ENCODE measurements around the gene AACS. TPM values are rescaled to one million over a fixed set of nuclear protein-coding genes. Genes with fewer than 3 reads are reported as not detected.

The AACS gene
- total and polyA plus RNA-seq, 2 of the 13 experiments (the other 11 are each of a cell fraction or from before 2014, with no cell fraction given) = 23.3 to 28.8 TPM

- no peak overlapping the region for H2AFZ ChIP-seq (ENCODE audit: low read length)
- POLR2A ChIA-PET = interaction anchor here (1.4 kb wide), 1 partner anchor 13 kb away, joined by 5 read pairs; no protein-coding TSS in a partner anchor
- no peaks in the 10 kb centered on the region for H3K79me2 ChIP-seq (ENCODE audit: insufficient read depth, low read length)
- no peak overlapping the region for H3K4me3 ChIP-seq (replicated peaks in 1 of 3; ENCODE audit: insufficient read depth in 1 of 3, low read depth in 2 of 3, low read length in 3 of 3)
- H4K20me1 ChIP-seq (ENCODE audit: insufficient read depth, low read length) = no peaks in the 10 kb centered on the region
- no peak overlapping the region for H3K4me2 ChIP-seq (ENCODE audit: low read depth, low read length)
- no peak for TF ChIP-seq PRMT3 (CRISPR knock-in tag; IDR thresholded peaks at IDR 0.05; ENCODE audit: borderline replicate concordance, low read depth)
- TF ChIP-seq UBTF (CRISPR knock-in tag; IDR thresholded peaks at IDR 0.05) = no peak
- no peak for TF ChIP-seq ZNF432 (CRISPR knock-in tag; IDR thresholded peaks at IDR 0.05; ENCODE audit: borderline replicate concordance)
- TF ChIP-seq MNT (IDR thresholded peaks at IDR 0.05) = no peak
- TF ChIP-seq ATF6 (CRISPR knock-in tag; conservative IDR thresholded peaks at IDR 0.05) = no peak
- TF ChIP-seq EP300 (IDR thresholded peaks at IDR 0.05; ENCODE audit: low read depth in 2 of 2, low read length in 2 of 2) = no peak
- no peak for TF ChIP-seq EP300 (CRISPR knock-in tag; IDR thresholded peaks at IDR 0.05; ENCODE audit: borderline replicate concordance)
- no peak for TF ChIP-seq TOE1 (CRISPR knock-in tag; IDR thresholded peaks at IDR 0.05)
- no peak for TF ChIP-seq PITX1 (CRISPR knock-in tag; IDR thresholded peaks at IDR 0.05)
- TF ChIP-seq TFE3 (CRISPR knock-in tag; IDR thresholded peaks at IDR 0.05) = no peak
- TF ChIP-seq MED8 (CRISPR knock-in tag; IDR thresholded peaks at IDR 0.05; ENCODE audit: insufficient replicate concordance) = no peak
- TF ChIP-seq SMC3 (IDR thresholded peaks at IDR 0.05; ENCODE audit: low read length) = no peak
- H3K36me3 ChIP-seq (replicated peaks in 1 of 2; ENCODE audit: control insufficient read depth in 1 of 2, insufficient read depth in 2 of 2, low read length in 2 of 2) = peaks cover 20 to 38% of the 10 kb centered on the region in 2 experiments
- no peak overlapping the region for H3K9ac ChIP-seq (ENCODE audit: insufficient read depth, low read depth, low read length)
- CTCF ChIA-PET (ENCODE audit: low intra/inter-chr PET ratio, low total read pairs) = no interaction called here
- 94% methylated on average over 6 of the region's 10 CpGs for WGBS (ENCODE audit: low lambda C conversion rate)
- no peaks in the 10 kb centered on the region for H3K4me1 ChIP-seq (ENCODE audit: insufficient read depth, low read length)
- H3K27ac ChIP-seq (ENCODE audit: extremely low read length, insufficient read depth, low read length) = no peak overlapping the region
- no peaks in the 10 kb centered on the region for H3K9me3 ChIP-seq (ENCODE audit: low read length)
- intact Hi-C loops (cut with micrococcal nuclease; ENCODE audit: unreplicated experiment) (no loop called here), in situ Hi-C loops (cut with HindIII; ENCODE audit: extremely low pct_ligation_motif_present, low pct_unique_long_range_greater_than_20kb) (no loop called here)
- FAIRE-seq = no peak
- no peak for ATAC-seq
- no peaks in the 10 kb centered on the region for H3K27me3 ChIP-seq (ENCODE audit: control insufficient read depth in 1 of 2, insufficient read depth in 2 of 2, low read length in 2 of 2)
- no peak for DNase-seq (ENCODE audit: low spot score)
- BruUV-seq (replicated peaks) = no TSS peak
Observed at GRCh38 chr12:125079084-125079483, 13.8 kb downstream of the AACS start.
